GM12865 (cell line): ENCODE measurements around the gene DPP6.

Experiments
- DNase-seq: peaks from one replicate; pipeline ENCODE4 v3.0.0; 2010; ENCODE audit warnings: low read depth
- H3K4me3 ChIP-seq: 2 replicates; pipeline ENCODE4 v1.5.1; 2011; ENCODE audit warnings: mild to moderate bottlenecking, low read depth, low read length, control low read depth
- CTCF ChIP-seq: IDR thresholded peaks from 2 replicates; pipeline ENCODE4 v1.5.1; 2011; ENCODE audit warnings: low read length, control low read depth, low read depth, inconsistent platforms; ENCODE audit not compliant: insufficient read depth; ENCODE audit errors: missing control alignments

Gene DPP6

GRCh38 chr7:154865984-154866685, 813.9 kb downstream of the DPP6 start:
- no peak for DNase-seq
- no peak for TF ChIP-seq CTCF
- no peak overlapping the region for H3K4me3 ChIP-seq

DNA sequence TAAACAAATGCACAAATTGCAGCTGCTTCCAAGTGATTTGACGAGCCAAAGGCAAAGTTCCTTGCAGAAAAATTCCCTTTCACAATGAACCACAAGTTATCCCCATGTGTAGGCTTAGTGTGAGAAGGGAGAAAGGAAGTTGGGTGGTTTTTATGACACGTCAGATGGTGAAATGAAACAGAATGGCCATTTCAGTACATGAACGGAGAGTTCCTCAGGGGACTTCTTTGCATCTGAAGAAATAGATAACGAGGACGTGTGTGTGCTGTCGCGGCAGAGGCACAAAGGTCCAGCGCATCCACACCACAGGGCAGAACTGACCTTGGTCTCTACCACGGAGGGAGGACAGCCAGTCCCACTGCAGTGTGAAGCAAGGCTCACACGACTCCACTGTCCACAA, 814.9 kb downstream of the DPP6 start:
- DNase-seq: peak; percentile 60

GRCh38 chr7:154868921-154869320, 816.7 kb downstream of the DPP6 start:
- peak; percentile 13 for DNase-seq
- no peak overlapping the region for H3K4me3 ChIP-seq
- TF ChIP-seq CTCF: no peak

More for the DNA sequence above, 814.9 kb downstream of the DPP6 start:
- no peak overlapping the region for H3K4me3 ChIP-seq
- TF ChIP-seq CTCF: no peak

DNA sequence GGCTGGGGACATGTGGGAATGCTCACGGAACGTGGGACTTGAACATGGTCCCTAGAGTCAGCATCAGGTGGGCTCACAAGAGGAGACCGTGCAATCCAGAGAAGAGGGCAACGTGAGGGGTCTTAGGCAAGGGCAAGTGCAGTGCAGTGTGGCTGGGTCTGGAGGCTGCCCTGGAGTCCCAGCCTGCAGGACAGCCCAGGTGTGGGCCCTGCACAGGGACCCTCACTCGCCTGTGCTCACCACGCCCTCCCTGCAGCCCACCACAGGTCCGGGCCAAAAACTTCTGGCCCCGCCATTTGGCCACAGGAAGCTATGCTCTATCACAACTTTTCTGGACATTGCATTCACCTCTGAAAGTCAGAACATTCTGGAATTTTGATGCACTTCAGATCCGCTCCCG, 817.2 kb downstream of the DPP6 start:
- TF ChIP-seq CTCF: no peak
- no peak for DNase-seq

DNA sequence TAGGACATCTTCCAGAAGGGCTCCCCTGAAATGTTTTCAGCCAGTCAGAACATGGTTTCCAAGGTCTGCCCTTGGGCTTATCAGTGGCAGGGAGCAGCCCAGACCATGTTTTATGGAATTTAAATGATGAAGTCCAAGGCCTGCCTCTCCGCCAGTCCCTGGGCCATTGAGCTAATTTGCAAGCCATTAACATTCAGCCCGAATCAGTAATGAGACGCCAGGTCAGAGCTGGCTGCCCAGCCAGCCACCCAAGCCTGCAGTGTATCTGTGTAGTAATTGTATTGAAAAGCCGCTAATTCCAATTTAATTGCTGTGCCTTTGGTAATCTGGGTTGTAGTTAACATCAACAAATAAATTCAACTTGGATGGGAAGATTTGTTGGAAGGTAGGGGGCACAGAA, 819.3 kb downstream of the DPP6 start:
- no peak for TF ChIP-seq CTCF

More for the DNA sequence above, 817.2 kb downstream of the DPP6 start:
- H3K4me3 ChIP-seq: no peak overlapping the region

GRCh38 chr7:154871928-154872750, 819.9 kb downstream of the DPP6 start:
- no peak for TF ChIP-seq CTCF
- no peak overlapping the region for H3K4me3 ChIP-seq
- no peak for DNase-seq

More for the DNA sequence above, 819.3 kb downstream of the DPP6 start:
- H3K4me3 ChIP-seq: no peak overlapping the region
- DNase-seq: no peak
